ENCODE results near the gene FAM111A. TPM values are rescaled to one million over a fixed set of nuclear protein-coding genes. Genes with fewer than 3 reads are reported as not detected.

The FAM111A gene
- total RNA-seq, 1 donor from 2014 or later: 10.8 TPM

GRCh38 chr11:59191890-59192289 lies 49.2 kb downstream of the FAM111A start:
- H3K4me3 Mint-ChIP-seq (ENCODE audit: unreplicated experiment): no peak overlapping the region

GRCh38 chr11:59192446-59193020 lies 49.9 kb downstream of the FAM111A start:
- H3K4me1 Mint-ChIP-seq (ENCODE audit: low read depth): peaks cover 23% of the 10 kb centered on the region
- H3K9me3 Mint-ChIP-seq (ENCODE audit: low read depth): no peaks in the 10 kb centered on the region
- H3K27ac Mint-ChIP-seq (ENCODE audit: unreplicated experiment): no peak overlapping the region
- H3K4me3 Mint-ChIP-seq (ENCODE audit: unreplicated experiment): no peak overlapping the region
- no peak for DNase-seq (ENCODE audit: low spot score)
- TF ChIP-seq, protein P1, sequence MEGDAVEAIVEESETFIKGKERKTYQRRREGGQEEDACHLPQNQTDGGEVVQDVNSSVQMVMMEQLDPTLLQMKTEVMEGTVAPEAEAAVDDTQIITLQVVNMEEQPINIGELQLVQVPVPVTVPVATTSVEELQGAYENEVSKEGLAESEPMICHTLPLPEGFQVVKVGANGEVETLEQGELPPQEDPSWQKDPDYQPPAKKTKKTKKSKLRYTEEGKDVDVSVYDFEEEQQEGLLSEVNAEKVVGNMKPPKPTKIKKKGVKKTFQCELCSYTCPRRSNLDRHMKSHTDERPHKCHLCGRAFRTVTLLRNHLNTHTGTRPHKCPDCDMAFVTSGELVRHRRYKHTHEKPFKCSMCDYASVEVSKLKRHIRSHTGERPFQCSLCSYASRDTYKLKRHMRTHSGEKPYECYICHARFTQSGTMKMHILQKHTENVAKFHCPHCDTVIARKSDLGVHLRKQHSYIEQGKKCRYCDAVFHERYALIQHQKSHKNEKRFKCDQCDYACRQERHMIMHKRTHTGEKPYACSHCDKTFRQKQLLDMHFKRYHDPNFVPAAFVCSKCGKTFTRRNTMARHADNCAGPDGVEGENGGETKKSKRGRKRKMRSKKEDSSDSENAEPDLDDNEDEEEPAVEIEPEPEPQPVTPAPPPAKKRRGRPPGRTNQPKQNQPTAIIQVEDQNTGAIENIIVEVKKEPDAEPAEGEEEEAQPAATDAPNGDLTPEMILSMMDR (IDR thresholded peaks at IDR 0.05): no peak
- peaks cover 21% of the 10 kb centered on the region for H3K36me3 Mint-ChIP-seq (ENCODE audit: low read depth)
- peaks cover 6% of the 10 kb centered on the region for H3K27me3 Mint-ChIP-seq (ENCODE audit: low read depth)

More at GRCh38 chr11:59191890-59192289, 49.2 kb downstream of the FAM111A start:
- TF ChIP-seq, protein P1 (IDR thresholded peaks at IDR 0.05): no peak
- H3K4me1 Mint-ChIP-seq (ENCODE audit: low read depth): peaks cover 22% of the 10 kb centered on the region
- no peaks in the 10 kb centered on the region for H3K9me3 Mint-ChIP-seq (ENCODE audit: low read depth)
- no peak overlapping the region for H3K27ac Mint-ChIP-seq (ENCODE audit: unreplicated experiment)
- H3K36me3 Mint-ChIP-seq (ENCODE audit: low read depth): peaks cover 19% of the 10 kb centered on the region
- H3K27me3 Mint-ChIP-seq (ENCODE audit: low read depth): peaks cover 6% of the 10 kb centered on the region
- DNase-seq (ENCODE audit: low spot score): no peak

GRCh38 chr11:59193587-59194130 lies 51.0 kb downstream of the FAM111A start:
- H3K36me3 Mint-ChIP-seq (ENCODE audit: low read depth): peaks cover 19% of the 10 kb centered on the region
- DNase-seq (ENCODE audit: low spot score): no peak
- H3K27ac Mint-ChIP-seq (ENCODE audit: unreplicated experiment): no peak overlapping the region
- peaks cover 29% of the 10 kb centered on the region for H3K4me1 Mint-ChIP-seq (ENCODE audit: low read depth)
- no peak overlapping the region for H3K4me3 Mint-ChIP-seq (ENCODE audit: unreplicated experiment)
- H3K9me3 Mint-ChIP-seq (ENCODE audit: low read depth): no peaks in the 10 kb centered on the region
- peaks cover 6% of the 10 kb centered on the region for H3K27me3 Mint-ChIP-seq (ENCODE audit: low read depth)
- TF ChIP-seq, protein P1 (IDR thresholded peaks at IDR 0.05): no peak

- H3K9me3 Mint-ChIP-seq (ENCODE audit: low read depth): no peaks in the 10 kb centered on the region
- H3K36me3 Mint-ChIP-seq (ENCODE audit: low read depth): peaks cover 18% of the 10 kb centered on the region
- no peak overlapping the region for H3K27ac Mint-ChIP-seq (ENCODE audit: unreplicated experiment)
- peaks cover 6% of the 10 kb centered on the region for H3K27me3 Mint-ChIP-seq (ENCODE audit: low read depth)
- TF ChIP-seq, protein P1 (IDR thresholded peaks at IDR 0.05): no peak
- DNase-seq (ENCODE audit: low spot score): no peak
- peaks cover 36% of the 10 kb centered on the region for H3K4me1 Mint-ChIP-seq (ENCODE audit: low read depth)
- no peak overlapping the region for H3K4me3 Mint-ChIP-seq (ENCODE audit: unreplicated experiment)
Measured at GRCh38 chr11:59195586-59195985, 52.9 kb downstream of the FAM111A start.

DNA sequence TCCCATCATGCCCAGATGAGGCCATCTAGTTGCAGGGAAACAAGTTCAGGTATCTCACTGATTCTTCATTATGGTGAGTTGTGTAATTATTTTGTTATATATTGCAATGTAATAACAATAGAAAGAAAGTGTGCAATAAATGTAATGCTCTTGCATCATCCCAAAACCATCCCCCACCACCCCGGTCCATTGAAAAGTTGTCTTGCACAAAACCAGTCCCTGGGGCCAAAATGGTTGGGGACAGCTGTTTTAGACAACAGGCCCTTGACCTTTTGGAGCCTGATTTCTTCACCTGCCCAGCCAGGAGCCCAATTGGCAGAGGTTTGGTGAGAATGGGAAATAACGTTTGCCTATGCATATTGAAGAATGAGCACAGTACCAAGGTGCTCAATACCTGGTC lies 54.1 kb downstream of the FAM111A start:
- Mint-ChIP-seq H3K27me3 (ENCODE audit: low read depth) (peaks cover 5% of the 10 kb centered on the region), H3K36me3 (ENCODE audit: low read depth) (peaks cover 15% of the 10 kb centered on the region), H3K4me1 (ENCODE audit: low read depth) (peaks cover 39% of the 10 kb centered on the region), H3K27ac (ENCODE audit: unreplicated experiment) (no peak overlapping the region), H3K9me3 (ENCODE audit: low read depth) (no peaks in the 10 kb centered on the region), H3K4me3 (ENCODE audit: unreplicated experiment) (no peak overlapping the region)
- DNase-seq (ENCODE audit: low spot score): no peak
- TF ChIP-seq, protein P1 (IDR thresholded peaks at IDR 0.05): no peak
